Fibroblast of skin of left biceps (primary cell): ENCODE measurements around the gene SNRPE.
A peak's percentile ranks its signal among the peaks of the same experiment; 100 is the strongest.
"Not testable (repeated sequence)": the region's sequence is repeated elsewhere in the genome, so short reads cannot be mapped to it uniquely, and the experiment has no call there.

ENCODE experiments used
- DNase-seq, 2 experiments: peaks; one replicate each; pipeline ENCODE4 v3.0.0-alpha.2; 2013; ENCODE audit warnings: low read depth in 2 of 2

Gene SNRPE

GRCh38 chr1:203861379-203862184, at the start of gene SNRPE:
Gene SNRPE, plus strand, starts transcription at chr1:203861599. Its CDS starts 61 bp downstream, at chr1:203861660.
- DNase-seq: peak; percentile 95 to 96

GRCh38 chr1:203813581-203814341, 47.6 kb upstream of the SNRPE start:
- DNase-seq: no peak

DNA sequence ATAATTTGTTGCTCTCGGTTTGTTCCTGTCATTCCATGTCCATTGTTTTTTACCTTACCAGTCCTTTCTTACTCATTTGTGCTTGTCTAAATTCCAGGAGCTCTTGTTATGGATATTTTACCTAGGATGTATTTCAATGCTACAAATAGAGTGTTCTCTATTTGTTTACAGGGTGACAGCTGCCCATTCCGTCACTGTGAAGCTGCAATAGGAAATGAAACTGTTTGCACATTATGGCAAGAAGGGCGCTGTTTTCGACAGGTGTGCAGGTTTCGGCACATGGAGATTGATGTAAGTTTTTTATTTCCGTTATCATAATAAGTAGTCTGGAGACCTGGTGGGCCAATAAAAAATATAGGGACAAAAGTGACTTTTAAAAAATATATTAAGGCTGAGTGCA, 43.0 kb upstream of the SNRPE start:
- DNase-seq: no peak

GRCh38 chr1:203823306-203823705, 38.1 kb upstream of the SNRPE start:
- DNase-seq: peak in 1 of 2 experiments; percentile 8

GRCh38 chr1:203826175-203826574, 35.2 kb upstream of the SNRPE start:
- no peak for DNase-seq

DNA sequence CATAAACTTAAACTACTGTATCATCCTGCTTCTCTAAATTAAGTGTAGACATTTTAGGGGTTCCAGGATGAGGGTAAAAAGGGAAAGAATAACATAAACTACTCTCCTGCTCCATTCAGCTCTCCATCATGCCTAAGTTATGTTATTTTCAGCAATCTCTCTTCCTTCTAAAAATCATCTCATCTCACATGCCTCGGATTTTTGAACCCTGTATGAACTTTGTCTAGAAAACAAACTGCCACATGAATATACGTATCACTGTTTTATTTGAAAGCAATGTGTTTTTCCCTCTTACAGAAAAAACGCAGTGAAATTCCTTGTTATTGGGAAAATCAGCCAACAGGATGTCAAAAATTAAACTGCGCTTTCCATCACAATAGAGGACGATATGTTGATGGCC, 33.4 kb upstream of the SNRPE start:
- DNase-seq: no peak

DNA sequence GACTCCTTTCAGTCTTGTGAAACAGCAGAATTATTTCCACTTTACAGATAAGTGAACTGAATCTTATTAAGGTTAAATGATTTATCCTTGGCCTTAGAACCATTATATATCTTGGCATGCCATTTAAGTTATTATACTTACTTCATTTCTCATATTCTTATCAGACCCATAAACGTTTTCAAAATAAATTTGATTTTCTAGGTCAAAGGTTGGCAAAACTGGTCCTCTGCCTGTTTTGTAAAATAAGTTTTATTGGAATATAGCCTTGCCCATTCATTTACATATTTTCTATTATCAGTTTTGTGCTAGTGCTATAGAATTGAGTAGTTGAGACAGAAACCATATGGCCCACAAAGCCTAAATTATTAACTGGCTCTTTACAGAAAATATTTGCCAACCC, 32.9 kb upstream of the SNRPE start:
- no peak for DNase-seq

- DNase-seq: not testable (repeated sequence)
Observed at GRCh38 chr1:203829247-203829646, 32.2 kb upstream of the SNRPE start.

DNA sequence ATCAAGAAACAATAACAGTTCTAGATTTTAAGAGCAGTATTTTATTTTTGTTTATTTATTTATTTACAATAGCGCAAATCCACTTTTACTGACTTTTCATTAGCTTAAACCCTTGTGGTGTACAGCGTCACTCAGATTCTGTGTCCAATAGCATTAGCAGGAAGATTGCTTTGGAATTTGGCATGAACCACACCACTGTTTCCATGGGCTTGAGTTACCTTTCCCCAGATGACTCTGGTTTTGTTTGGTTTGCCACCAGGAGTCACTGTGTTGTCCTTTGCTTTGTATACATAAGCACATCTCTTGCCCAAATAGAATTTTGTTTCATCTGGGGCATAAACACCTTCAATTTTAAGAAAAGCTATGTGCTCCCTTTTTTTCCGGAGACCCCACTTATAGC, 25.9 kb upstream of the SNRPE start:
- no peak for DNase-seq

GRCh38 chr1:203839081-203839480, 22.3 kb upstream of the SNRPE start:
- peak; percentile 74 to 76 for DNase-seq

DNA sequence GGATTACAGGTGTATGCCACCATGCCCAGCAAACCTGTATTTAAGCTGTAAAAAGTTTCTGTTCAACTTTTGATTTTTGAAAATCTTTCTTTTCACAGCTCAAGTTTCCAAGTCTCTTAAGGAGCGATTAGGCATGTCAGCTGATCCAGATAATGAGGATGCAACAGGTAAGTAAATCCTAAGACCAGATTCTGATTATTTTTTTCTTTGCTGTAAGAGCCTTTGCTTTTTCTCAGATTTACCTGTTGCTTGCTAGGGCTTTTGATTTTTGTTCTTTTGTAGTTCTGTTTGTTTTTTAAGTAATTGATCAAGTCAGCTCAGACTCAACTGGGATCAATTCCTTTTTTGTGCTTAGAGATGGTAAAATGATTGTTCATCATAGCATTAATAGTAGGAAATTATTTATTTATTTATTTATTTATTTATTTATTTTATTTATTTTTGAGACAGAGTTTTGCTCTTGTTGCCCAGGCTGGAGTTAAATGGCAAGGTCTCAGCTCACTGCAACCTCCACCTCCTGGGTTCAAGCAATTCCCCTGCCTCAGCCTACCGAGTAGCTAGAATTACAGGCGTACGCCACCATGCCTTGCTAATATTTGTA, 21.1 kb upstream of the SNRPE start:
- DNase-seq: no peak

DNA sequence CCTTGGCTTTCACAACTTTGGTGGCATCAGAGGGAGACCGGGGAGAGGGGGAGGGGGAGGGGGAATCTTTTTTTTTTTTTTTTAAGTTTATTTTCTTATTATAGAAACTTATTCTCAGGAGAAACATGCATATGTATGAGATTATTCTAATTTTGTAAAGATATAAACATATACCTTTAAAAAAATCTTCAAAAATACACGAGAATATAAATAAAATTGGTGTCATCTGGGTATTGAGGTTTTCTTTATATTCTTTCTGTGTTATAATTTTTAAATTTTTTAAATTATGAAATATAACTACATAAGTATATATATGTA, 18.9 kb upstream of the SNRPE start:
- DNase-seq: no peak

DNA sequence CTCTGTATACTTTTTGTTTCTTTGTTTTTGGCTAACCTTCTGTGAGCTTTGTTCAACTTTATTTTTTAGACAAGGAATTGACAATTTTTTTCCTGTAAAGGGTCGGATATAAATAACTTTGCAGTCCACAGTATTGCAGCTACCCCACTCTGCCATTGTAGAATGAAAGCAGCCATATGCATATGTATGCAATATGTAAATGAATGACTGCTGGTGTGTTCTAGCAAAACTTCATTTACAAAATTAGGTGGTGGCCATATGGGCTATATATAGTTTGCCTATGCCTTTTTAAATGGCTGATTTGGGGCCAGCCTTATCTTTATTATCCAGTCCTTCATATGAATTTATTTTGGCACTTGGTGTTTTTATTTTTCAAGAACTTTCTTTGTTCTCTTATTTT, 18.0 kb upstream of the SNRPE start:
- DNase-seq: no peak

DNA sequence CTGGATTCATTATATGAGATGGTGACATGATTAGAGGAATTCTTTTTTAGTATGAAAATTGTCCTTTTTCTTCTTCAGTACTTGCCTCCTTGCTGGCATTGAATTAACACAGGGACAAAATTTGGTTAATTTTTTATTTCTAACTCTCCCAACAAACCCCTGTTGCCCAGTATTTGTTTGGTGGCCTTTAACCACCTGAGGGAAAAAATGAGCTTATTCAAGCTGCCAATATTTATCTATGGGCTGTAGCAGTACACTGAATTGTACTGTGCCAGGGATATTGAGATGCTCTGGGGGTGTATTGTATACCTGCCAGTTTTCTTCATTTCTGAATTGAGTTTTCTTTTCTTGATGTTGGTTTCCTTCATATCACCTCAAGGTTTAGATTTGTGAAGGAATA, 8.3 kb upstream of the SNRPE start:
- not testable (repeated sequence) for DNase-seq

DNA sequence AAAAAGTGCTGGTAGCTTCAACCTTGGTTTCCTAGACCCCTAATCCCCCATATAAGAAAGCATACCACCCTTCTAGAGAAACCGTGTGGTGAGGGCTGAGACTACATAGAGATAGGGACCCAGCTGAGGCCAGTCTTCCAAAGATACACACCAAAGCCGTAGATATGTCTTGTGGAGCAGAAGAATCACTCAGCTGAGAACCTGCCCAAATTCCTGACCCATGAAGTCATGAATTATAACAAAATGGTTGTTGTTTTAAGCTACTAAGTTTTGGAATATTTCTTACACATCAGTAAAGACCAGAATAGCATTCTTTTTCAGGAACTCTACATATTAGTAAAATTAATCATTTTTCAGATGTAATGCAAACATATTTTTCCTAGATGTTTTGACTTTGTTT, 3.3 kb upstream of the SNRPE start:
- peak; percentile 51 to 63 for DNase-seq

GRCh38 chr1:203858975-203859374, 2.4 kb upstream of the SNRPE start:
- no peak for DNase-seq

DNA sequence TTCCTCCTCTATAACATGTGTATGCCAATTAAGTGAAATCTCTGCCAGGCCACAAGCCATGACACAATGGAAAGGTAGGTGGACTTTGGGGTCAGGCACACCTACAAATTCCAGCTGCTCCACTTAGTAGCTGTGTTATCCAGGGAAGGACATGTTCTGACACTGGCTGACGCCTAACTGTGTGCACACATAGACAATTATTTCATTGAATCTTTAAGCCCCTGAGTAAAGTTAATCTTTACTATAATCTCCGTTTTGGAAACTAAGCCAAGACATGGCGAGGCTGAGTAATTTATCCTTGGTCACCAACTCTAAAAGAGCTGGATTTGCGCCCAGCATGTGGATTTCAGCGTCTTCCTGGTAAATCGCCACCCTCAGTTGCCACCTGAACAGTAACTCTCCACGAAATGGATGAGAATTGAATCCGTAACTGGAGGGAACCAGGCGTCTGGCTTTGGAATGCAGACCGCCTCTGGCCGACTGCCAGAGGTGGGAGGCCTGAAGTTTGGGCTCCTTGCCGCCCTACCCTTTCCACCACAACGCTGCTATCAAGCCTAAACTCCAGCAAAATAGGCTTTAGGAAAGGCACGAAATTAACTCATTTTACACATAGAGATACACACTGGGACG, 888 bp upstream of the SNRPE start:
- no peak for DNase-seq

DNA sequence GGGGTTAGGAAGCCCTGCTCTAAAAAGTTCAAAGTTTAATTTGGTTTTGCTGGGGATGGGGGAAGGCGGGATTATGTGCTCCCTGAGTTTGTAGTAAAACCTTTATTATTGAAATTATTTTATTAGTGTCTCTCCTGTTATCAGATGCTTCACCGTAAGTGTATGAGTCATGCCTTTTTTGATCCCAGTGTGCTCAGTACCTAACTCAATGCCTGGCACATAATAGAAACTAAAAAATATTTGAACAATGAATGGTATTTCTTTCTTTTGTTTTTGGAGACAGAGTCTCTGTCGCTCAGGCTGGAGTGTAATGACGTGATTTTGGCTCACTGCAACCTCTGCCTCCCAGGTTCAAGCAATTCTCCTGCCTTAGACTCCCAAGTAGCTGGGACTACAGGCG, 6.4 kb downstream of the SNRPE start:
- DNase-seq: no peak

- no peak for DNase-seq
Observed at GRCh38 chr1:203870245-203870644, 8.8 kb downstream of the SNRPE start.

DNA sequence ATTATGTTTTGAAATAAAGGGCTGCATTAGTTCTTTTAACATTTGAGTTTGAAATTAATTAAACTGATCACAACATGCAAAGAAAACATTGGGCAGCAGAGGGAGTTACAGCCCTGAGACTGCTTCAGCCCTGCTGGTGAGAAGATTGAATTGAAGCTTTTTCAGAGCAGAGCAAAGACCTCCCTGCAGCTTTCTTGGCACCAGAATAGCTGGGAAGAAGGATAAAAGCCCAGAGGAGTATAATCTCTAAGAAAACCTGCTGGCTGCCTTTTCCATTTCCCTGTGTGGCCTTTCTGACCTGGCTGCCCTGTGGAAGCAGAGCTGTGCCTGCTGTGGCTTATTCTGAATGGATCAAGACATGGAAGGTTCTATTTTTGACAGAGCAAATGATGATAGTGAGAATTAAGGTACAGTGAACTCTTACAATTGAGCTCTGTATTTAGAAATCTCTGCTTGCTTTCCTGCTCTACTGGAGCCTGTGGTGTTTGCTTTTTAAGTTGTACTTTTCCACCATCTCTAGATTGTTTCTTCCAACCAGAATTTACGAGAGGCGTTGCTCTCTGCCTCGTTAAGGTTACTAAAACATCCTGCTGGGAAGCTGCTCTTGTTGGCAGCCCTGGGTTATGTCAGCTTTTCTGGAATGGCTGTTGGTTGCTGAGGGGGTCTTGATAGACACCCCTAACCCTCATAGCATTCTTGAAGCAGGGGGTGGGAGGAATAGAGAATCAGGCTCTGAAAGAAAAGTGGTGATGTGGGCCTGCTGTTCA, 9.9 kb downstream of the SNRPE start:
- peak; percentile 42 to 47 for DNase-seq

DNA sequence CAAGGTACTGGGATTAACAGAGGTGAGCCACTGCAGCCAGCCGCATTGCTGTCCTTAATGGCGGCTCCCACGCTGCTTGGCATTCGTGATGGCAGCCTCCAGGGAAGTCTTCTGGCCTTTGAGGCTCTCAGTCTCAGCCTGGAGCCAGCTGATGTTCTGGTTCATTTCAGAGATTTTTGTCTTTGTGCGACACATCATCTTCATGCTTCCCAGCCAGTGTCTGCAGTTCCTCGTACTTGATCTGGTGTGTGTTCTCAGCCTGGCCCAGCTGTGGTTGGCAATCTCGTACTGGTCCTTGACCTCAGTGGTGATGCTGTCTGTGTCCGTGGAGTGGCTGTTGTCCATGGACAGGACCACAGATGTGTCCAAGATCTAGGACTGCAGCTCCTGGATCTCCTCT, 11.7 kb downstream of the SNRPE start:
- DNase-seq: no peak

DNA sequence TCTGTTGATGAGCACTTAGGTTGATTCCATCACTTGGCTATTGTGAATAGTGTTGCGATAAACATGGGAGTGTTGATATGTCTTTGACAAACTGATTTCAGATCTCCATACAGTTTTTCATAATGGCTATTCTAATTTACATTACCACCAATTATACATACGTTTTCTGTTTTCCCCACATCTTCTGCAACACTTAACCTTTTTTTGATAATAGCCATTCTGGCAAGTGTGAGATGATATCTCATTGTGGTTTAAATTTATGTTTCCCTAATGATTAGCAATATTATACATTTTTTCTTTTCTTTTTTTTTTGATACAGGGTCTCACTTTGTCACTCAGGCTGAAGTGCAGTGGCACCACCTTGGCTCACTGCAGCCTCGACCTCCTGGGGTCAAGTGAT, 17.0 kb downstream of the SNRPE start:
- DNase-seq: no peak
